T-helper 2 cell treated with Interferon-gamma antibody and Interleukin-4, amounts not matched to agents 5 μg/mL and 100 μg/mL, for 36 hours (primary cell): ENCODE results near the gene SNRPE.

Experiments used
- DNase-seq: peaks from one replicate; pipeline ENCODE4 v3.0.0; 2021; ENCODE audit warnings: low spot score
- H3K27ac Mint-ChIP-seq: one replicate; pipeline ENCODE4 v1.8.0; 2021; ENCODE audit warnings: mild to moderate bottlenecking, mixed read lengths
- H3K27me3 Mint-ChIP-seq: one replicate; pipeline ENCODE4 v1.8.0; 2021; ENCODE audit warnings: low read depth, mixed read lengths
- H3K36me3 Mint-ChIP-seq: one replicate; pipeline ENCODE4 v1.8.0; 2021; ENCODE audit warnings: low read depth, mixed read lengths
- H3K4me1 Mint-ChIP-seq: one replicate; pipeline ENCODE4 v1.8.0; 2021; ENCODE audit warnings: low read depth, mixed read lengths
- H3K4me3 Mint-ChIP-seq: one replicate; pipeline ENCODE4 v1.8.0; 2022; ENCODE audit warnings: mild to moderate bottlenecking, moderate library complexity, mixed read lengths
- H3K9me3 Mint-ChIP-seq: one replicate; pipeline ENCODE4 v1.8.0; 2021; ENCODE audit warnings: mixed read lengths

The SNRPE gene

GRCh38 chr1:203858055-203858454 is 3.3 kb upstream of the SNRPE start:
- H3K27ac Mint-ChIP-seq, result no peak overlapping the region
- no peaks in the 10 kb centered on the region for H3K9me3 Mint-ChIP-seq
- peaks cover 26% of the 10 kb centered on the region for H3K36me3 Mint-ChIP-seq
- no peak overlapping the region for H3K4me3 Mint-ChIP-seq
- peaks cover 7% of the 10 kb centered on the region for H3K4me1 Mint-ChIP-seq
- no peak for DNase-seq
- H3K27me3 Mint-ChIP-seq, result no peaks in the 10 kb centered on the region

- H3K4me3 Mint-ChIP-seq, result no peak overlapping the region
- H3K9me3 Mint-ChIP-seq, result no peaks in the 10 kb centered on the region
- no peaks in the 10 kb centered on the region for H3K27me3 Mint-ChIP-seq
- H3K27ac Mint-ChIP-seq, result no peak overlapping the region
- peaks cover 32% of the 10 kb centered on the region for H3K36me3 Mint-ChIP-seq
- no peak for DNase-seq
- peaks cover 10% of the 10 kb centered on the region for H3K4me1 Mint-ChIP-seq
Measured at GRCh38 chr1:203858975-203859374, 2.4 kb upstream of the SNRPE start.

GRCh38 chr1:203860396-203861025 is 888 bp upstream of the SNRPE start:
- Mint-ChIP-seq H3K4me3 (peak overlapping the region; percentile 99), H3K27ac (peak overlapping the region; percentile 96), H3K9me3 (no peaks in the 10 kb centered on the region), H3K36me3 (peaks cover 43% of the 10 kb centered on the region), H3K27me3 (no peaks in the 10 kb centered on the region), H3K4me1 (peaks cover 10% of the 10 kb centered on the region)
- no peak for DNase-seq

- Mint-ChIP-seq H3K4me3 (no peak overlapping the region), H3K36me3 (peaks cover 60% of the 10 kb centered on the region)
- DNase-seq, result no peak
Measured at GRCh38 chr1:203867802-203868201, 6.4 kb downstream of the SNRPE start.

GRCh38 chr1:203870245-203870644 is 8.8 kb downstream of the SNRPE start:
- Mint-ChIP-seq H3K27ac (no peak overlapping the region), H3K9me3 (no peaks in the 10 kb centered on the region), H3K4me1 (peaks cover 6% of the 10 kb centered on the region), H3K27me3 (no peaks in the 10 kb centered on the region), H3K4me3 (no peak overlapping the region), H3K36me3 (peaks cover 46% of the 10 kb centered on the region)
- DNase-seq, result no peak

More at GRCh38 chr1:203867802-203868201, 6.4 kb downstream of the SNRPE start:
- Mint-ChIP-seq H3K4me1 (peaks cover 9% of the 10 kb centered on the region), H3K27ac (no peak overlapping the region), H3K27me3 (no peaks in the 10 kb centered on the region), H3K9me3 (no peaks in the 10 kb centered on the region)

- Mint-ChIP-seq H3K9me3 (no peaks in the 10 kb centered on the region), H3K4me1 (peaks cover 3% of the 10 kb centered on the region), H3K4me3 (no peak overlapping the region), H3K27me3 (no peaks in the 10 kb centered on the region), H3K27ac (no peak overlapping the region), H3K36me3 (peaks cover 42% of the 10 kb centered on the region)
- DNase-seq, result no peak
Measured at GRCh38 chr1:203871114-203871880, 9.9 kb downstream of the SNRPE start.

- Mint-ChIP-seq H3K27ac (no peak overlapping the region), H3K9me3 (no peaks in the 10 kb centered on the region), H3K4me1 (peaks cover 2% of the 10 kb centered on the region), H3K4me3 (no peak overlapping the region), H3K27me3 (no peaks in the 10 kb centered on the region), H3K36me3 (peaks cover 38% of the 10 kb centered on the region)
- no peak for DNase-seq
Measured at GRCh38 chr1:203873094-203873493, 11.7 kb downstream of the SNRPE start.

- no peak overlapping the region for H3K27ac Mint-ChIP-seq
- H3K4me3 Mint-ChIP-seq, result no peak overlapping the region
- no peaks in the 10 kb centered on the region for H3K9me3 Mint-ChIP-seq
- H3K4me1 Mint-ChIP-seq, result no peaks in the 10 kb centered on the region
- H3K27me3 Mint-ChIP-seq, result no peaks in the 10 kb centered on the region
- H3K36me3 Mint-ChIP-seq, result peaks cover 14% of the 10 kb centered on the region
- no peak for DNase-seq
Measured at GRCh38 chr1:203878422-203878821, 17.0 kb downstream of the SNRPE start.

- DNase-seq, result no peak
- H3K27ac Mint-ChIP-seq, result no peak overlapping the region
- no peaks in the 10 kb centered on the region for H3K4me1 Mint-ChIP-seq
- no peak overlapping the region for H3K4me3 Mint-ChIP-seq
- H3K36me3 Mint-ChIP-seq, result peaks cover 12% of the 10 kb centered on the region
- H3K9me3 Mint-ChIP-seq, result no peaks in the 10 kb centered on the region
- H3K27me3 Mint-ChIP-seq, result no peaks in the 10 kb centered on the region
Measured at GRCh38 chr1:203880606-203881005, 19.2 kb downstream of the SNRPE start.

- peaks cover 8% of the 10 kb centered on the region for H3K9me3 Mint-ChIP-seq
- no peaks in the 10 kb centered on the region for H3K27me3 Mint-ChIP-seq
- H3K36me3 Mint-ChIP-seq, result no peaks in the 10 kb centered on the region
- DNase-seq, result no peak
- H3K4me1 Mint-ChIP-seq, result no peaks in the 10 kb centered on the region
- H3K27ac Mint-ChIP-seq, result no peak overlapping the region
- no peak overlapping the region for H3K4me3 Mint-ChIP-seq
Measured at GRCh38 chr1:203888807-203889251, 27.4 kb downstream of the SNRPE start.

GRCh38 chr1:203891950-203892349 is 30.6 kb downstream of the SNRPE start:
- Mint-ChIP-seq H3K4me3 (no peak overlapping the region), H3K27me3 (no peaks in the 10 kb centered on the region), H3K9me3 (peaks cover 15% of the 10 kb centered on the region), H3K36me3 (peaks cover 2% of the 10 kb centered on the region), H3K4me1 (no peaks in the 10 kb centered on the region), H3K27ac (no peak overlapping the region)
- no peak for DNase-seq

GRCh38 chr1:203898458-203899352 is 37.3 kb downstream of the SNRPE start:
- no peaks in the 10 kb centered on the region for H3K4me1 Mint-ChIP-seq
- peaks cover 2% of the 10 kb centered on the region for H3K36me3 Mint-ChIP-seq
- H3K4me3 Mint-ChIP-seq, result no peak overlapping the region
- no peak for DNase-seq
- no peak overlapping the region for H3K27ac Mint-ChIP-seq
- H3K9me3 Mint-ChIP-seq, result peaks cover 8% of the 10 kb centered on the region
- H3K27me3 Mint-ChIP-seq, result no peaks in the 10 kb centered on the region

- Mint-ChIP-seq H3K4me3 (no peak overlapping the region), H3K4me1 (no peaks in the 10 kb centered on the region), H3K36me3 (peaks cover 2% of the 10 kb centered on the region), H3K27ac (no peak overlapping the region), H3K9me3 (peaks cover 4% of the 10 kb centered on the region), H3K27me3 (no peaks in the 10 kb centered on the region)
- DNase-seq, result no peak
Measured at GRCh38 chr1:203899353-203899716, 37.9 kb downstream of the SNRPE start.
